GM10248 (cell line): ENCODE measurements around the gene VPS35L.

Source experiments
- CTCF ChIA-PET: fragments of 300-600 bp; sonication (Branson Sonifier 250); formaldehyde crosslinking; extraction: SDS; loops from one replicate; lab custom pipeline; 2021; ENCODE audit warnings: antibody characterized with exemption; lab: Yijun Ruan, JAX
- POLR2A ChIA-PET: fragments of 350-650 bp; sonication (Branson Sonifier 250); formaldehyde crosslinking; extraction: SDS; loops from one replicate; lab custom pipeline; 2020; ENCODE audit warnings: antibody characterized with exemption; lab: Yijun Ruan, JAX
- DNase-seq: peaks from one replicate; pipeline ENCODE4 v3.0.0; 2012; ENCODE audit errors: extremely low spot score
- TF ChIP-seq, protein P1 (sequence below): IDR thresholded peaks from 2 replicates; pipeline ENCODE4 v1.5.1; 2012; ENCODE audit warnings: mild to moderate bottlenecking, low read depth; ENCODE audit errors: extremely low read depth, missing control alignments, control extremely low read depth

The VPS35L gene

DNA sequence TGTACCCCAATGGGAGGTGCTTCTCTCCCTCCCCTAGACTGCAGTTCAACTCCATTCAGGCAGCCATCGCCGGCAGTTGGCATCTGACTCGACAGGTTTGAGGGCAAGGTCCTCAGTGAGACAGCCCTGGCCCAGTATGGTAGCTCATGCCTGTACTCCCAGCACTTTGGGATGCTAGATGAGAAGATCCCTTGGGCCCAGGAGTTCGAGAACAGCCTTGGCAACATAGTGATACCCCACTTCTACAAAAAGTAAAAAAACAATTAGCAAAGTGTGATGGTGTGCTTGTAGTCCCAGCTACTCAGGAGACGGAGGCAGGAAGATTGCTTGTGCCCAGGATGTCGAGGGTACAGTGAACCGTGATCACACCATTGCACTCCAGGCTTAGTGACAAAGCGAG lies 12.1 kb downstream of the VPS35L start:
- POLR2A ChIA-PET: no interaction called here
- TF ChIP-seq, protein P1, sequence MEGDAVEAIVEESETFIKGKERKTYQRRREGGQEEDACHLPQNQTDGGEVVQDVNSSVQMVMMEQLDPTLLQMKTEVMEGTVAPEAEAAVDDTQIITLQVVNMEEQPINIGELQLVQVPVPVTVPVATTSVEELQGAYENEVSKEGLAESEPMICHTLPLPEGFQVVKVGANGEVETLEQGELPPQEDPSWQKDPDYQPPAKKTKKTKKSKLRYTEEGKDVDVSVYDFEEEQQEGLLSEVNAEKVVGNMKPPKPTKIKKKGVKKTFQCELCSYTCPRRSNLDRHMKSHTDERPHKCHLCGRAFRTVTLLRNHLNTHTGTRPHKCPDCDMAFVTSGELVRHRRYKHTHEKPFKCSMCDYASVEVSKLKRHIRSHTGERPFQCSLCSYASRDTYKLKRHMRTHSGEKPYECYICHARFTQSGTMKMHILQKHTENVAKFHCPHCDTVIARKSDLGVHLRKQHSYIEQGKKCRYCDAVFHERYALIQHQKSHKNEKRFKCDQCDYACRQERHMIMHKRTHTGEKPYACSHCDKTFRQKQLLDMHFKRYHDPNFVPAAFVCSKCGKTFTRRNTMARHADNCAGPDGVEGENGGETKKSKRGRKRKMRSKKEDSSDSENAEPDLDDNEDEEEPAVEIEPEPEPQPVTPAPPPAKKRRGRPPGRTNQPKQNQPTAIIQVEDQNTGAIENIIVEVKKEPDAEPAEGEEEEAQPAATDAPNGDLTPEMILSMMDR: no peak
- CTCF ChIA-PET: interaction anchor here (1.4 kb wide), 1 partner anchor 10 kb away, joined by 5 read pairs; no protein-coding TSS in a partner anchor
- no peak for DNase-seq

DNA sequence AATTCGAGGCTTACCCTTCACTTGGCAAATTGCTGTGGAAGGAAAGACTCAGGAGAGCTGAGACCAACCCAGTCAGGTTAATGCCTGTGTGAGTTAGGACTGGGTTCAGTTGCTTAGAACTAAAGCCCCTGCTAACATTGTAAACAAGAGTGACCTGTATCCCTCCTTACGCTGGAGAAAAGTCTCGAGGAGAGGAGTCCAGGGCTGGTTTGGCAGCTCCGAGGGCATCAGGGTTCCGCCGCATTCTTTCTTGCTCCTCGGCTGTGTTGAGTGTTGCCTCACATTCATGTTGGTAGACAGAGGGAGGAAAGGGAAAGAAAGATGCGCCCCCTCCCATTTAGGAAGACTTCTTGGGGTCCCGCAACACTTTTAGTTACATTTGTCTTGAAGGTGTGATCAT lies 18.5 kb downstream of the VPS35L start:
- DNase-seq: no peak
- CTCF ChIA-PET: interaction anchor here (1.3 kb wide), 1 partner anchor 313 kb away, joined by 3 read pairs; no protein-coding TSS in a partner anchor
- TF ChIP-seq, protein P1: no peak
- POLR2A ChIA-PET: interaction anchor here (0.5 kb wide), 1 partner anchor 297 kb away, joined by 8 read pairs; no protein-coding TSS in a partner anchor

DNA sequence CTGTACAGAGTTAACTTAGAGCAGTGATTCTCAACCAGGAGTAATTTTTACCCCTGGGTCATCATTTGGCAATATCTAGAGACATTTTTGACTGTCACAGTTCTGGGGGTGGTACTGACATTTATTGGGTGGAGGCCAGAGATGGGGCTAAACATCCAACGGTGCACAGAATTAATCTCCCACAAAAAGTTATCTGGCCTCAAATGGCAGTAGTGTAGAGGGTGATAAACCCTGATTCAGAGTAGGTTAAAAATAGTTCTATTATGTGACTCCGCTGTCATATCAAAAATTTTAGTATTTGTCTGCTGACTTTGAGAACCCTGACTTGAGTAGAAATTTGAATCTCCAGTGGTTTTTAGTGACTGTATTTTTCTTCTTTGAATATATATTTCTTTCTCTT lies 19.1 kb downstream of the VPS35L start:
- DNase-seq: no peak
- CTCF ChIA-PET: no interaction called here
- POLR2A ChIA-PET: no interaction called here
- TF ChIP-seq, protein P1: no peak

DNA sequence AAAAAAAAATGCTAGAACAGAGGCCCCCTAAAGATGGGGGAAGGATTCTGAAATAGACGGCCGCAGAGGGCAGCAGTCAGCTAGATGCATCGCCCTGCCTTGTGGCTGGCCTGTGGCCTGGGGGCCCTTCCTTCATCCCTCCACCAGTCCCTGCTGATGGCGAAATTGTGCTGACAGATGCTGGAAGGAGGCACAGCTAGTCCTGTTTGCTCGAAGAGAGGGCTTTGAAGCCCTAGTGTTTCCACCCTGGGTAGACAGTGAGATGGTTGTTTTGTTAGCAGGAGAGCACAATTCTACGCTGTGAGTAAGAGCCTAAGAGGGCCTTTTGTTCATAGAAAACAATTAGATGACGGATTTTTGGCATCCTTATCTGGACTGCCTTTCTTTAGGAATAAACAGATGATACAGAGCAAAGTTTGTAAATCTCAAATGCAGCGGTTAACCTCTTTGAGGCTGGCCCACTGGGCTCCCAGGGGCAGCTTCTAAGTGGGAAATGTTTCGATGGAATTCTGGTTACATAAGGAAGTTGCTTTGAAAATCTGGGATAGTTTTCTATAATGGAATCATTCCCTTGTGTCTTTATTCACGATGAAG lies 23.0 kb downstream of the VPS35L start:
- DNase-seq: no peak
- ChIA-PET CTCF (interaction anchor here (1.8 kb wide), 1 partner anchor 9 kb away, joined by 5 read pairs; no protein-coding TSS in a partner anchor), POLR2A (no interaction called here)
- TF ChIP-seq, protein P1: no peak

DNA sequence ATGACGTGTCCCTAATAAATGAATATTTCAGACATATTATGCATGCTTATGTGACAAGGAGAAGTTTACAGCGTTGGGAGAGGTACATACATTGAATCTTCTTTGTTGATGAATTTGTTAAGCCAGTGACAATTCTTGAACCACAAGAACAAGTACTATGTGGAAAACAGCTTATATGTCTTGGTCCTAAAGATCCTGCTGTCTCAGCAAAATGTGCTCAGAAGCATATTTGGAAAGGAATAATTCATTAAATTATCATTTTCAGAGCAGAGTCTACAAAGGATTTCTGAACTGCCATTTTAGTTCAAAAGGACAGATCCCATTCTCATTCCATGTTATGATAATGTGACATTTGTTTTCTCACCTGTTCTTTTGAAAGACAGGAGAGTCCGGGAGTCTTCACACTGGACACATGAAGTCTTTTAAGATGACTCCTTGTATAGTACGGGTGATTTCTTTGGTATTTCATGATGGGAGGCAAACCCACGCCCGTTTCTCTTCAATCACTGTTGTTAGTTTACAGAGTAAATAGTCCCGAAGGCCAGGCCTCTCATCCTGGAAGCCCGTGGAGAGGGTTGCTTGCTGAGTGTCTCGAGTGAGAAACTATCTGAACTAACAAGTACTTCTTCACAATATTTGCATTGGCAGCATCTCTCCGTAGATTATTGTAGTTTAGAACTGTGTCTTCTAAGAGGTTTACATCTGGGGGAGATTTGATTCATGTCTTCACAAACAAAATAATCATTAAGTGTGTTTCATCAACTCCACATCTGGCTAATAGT lies 26.7 kb downstream of the VPS35L start:
- TF ChIP-seq, protein P1: no peak
- DNase-seq: no peak
- POLR2A ChIA-PET: no interaction called here
- CTCF ChIA-PET: no interaction called here

DNA sequence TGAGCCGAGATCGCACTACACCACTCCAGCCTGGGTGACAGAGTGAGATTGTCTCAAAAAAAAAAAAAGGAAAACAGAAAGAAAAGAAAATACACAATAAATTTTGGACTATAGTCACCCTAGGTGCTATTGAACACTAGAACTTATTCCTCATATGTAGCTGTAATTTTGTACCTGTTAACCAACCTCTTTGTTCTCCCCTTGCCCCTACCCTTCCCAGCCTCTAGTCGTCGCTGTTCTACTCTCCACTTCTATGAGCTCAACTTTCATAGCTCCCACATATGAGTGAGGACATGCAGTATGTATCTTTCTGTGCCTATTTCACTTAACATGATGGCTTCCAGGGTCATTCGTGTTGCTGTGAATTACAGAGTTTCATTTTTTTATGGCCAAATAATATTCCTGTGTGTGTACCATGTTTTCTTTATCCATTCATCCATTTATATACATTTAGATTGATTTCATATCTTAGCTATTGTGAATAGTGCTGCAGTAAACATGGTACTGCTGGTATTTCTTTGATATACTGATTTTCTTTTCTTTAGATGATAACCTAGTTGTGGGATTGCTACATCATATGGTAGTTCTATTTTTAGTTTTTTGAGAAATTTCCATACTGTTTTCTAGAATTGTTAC lies 28.3 kb downstream of the VPS35L start:
- ChIA-PET POLR2A (no interaction called here), CTCF (interaction anchor here (0.6 to 1.6 kb wide), 8 partner anchors 9 to 164 kb away, joined by 3 to 5 read pairs (median 3); no protein-coding TSS in a partner anchor)
- no peak for DNase-seq
- TF ChIP-seq, protein P1: peak; percentile 39
